Fibroblast of skin of left quadriceps (primary cell): ENCODE results near the gene LHFPL3.
"Not testable (repeated sequence)": the region's sequence is repeated elsewhere in the genome, so short reads cannot be mapped to it uniquely, and the experiment has no call there.

ENCODE experiments used
- DNase-seq, 2 experiments: peaks; one replicate each; pipeline ENCODE4 v3.0.0-alpha.2; 2013; ENCODE audit warnings: low read depth in 2 of 2

LHFPL3 gene

DNA sequence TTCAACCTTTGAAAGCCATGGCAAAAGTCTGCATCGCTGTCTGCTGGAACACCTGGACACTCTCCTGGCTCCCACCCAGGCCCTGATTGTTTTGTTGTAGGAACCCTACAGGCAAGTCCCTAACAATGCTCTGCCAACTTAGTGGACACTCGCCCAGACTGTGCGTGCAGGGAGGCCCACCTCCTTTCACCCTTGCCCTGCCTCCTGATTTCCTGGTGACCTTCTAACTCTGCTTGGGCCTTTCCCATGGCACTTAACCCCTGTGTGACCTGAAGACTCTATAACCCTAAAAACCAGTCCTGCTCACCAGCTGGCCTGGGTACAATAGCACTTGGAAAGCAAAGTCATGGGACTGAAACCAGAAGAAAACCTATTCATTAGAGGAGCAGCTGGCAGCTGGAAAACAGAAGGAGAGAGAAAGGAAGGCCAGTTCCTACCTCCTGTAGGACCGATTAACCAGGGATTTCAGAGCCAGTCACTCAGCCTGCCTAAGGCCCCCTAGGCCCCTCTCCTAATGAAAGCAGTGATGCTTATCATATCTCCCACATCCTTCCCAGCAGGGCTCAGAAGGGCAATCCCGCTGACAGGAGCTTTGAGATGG lies 602.9 kb downstream of the LHFPL3 start:
- no peak for DNase-seq

DNA sequence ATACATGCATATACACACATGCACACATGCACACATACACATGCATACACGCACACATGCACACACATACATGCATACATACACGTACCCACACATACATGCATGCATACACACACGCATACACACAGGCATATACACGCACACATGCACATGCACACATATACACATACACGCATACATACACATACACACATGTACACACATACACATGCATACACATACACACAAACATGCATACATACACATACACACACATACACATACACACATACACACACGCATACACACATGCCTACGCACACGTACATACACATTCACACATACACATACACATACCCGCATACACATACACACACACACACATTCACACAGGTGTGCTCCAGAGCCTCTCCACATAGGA lies 604.6 kb downstream of the LHFPL3 start:
- no peak for DNase-seq

DNA sequence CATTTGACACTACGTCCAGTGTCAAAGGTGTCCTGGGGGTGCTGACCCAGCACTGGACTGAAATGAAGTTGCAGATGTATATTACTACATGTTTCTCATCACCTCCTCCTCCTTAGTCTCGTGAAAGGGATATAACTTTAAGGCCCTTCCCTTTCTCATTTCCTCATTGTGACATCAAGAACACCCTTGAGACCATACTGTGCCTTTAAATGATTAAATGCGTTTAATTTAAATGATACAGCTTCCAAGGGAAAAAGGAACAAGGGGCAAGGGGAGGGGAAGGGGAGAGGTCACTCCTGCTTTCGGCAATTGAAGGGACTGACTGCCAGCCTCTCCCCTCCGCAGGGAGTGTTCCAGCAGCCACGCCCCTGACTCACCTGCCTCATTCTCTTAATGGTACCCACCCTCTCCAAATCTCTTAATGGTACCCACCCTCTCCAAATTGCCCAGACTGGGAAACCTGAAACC lies 605.2 kb downstream of the LHFPL3 start:
- DNase-seq = no peak

DNA sequence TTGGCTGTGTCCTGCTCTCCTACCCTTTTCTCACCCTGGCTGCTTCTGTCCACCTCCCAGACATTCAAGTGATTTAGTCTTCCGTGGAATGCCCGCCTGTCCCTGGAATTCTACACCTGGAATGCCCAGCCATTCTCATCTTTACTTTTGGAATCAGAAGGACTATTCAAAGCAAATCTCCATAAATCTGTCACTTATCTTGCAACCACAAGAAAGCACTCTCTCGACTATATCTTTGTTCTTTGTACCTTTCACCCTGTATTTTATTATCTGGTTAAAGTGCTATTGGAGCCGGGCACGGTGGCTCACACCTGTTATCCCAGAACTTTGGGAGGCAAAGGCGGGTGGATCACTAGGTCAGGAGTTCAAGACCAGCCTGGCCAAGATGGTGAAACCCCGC lies 606.3 kb downstream of the LHFPL3 start:
- DNase-seq = no peak

DNA sequence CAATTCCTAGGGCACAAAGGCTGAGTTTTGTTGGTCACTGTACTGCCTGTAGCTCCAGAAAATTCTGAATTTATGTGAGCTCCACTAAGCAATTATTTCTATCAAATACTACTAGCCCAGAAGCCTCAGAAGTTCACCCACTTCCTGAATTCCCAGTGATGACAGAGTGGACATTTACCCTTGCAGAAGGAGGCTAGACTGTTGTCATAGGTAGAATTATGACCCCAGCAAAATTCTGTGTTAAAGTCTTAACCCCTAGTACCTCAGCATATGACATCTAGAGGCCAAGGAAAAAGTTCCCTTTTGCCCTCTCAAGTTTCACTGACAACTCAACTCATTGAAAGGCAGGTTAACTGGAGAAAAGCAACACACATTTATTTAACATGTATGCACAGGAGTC lies 606.9 kb downstream of the LHFPL3 start:
- DNase-seq = no peak

DNA sequence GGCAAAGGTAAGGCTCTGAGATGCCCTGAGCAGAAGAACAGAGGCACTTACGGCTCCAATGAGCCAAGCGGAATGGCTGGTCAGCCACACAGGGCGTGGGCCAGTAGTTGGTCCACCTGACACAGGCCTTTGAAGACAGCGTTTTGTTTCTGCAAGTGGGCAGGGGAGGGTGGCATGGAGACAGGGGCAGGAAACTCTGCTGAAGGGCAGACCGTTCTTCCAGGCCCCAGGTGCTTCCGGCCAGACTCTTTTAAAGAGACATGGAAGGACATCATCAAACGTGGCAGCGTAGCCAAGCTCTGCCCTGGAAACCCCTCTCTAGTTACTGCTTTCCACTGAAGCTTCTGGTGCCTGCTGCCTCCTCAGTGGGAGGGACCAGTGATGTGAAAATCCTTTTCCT lies 608.1 kb downstream of the LHFPL3 start:
- no peak for DNase-seq

DNA sequence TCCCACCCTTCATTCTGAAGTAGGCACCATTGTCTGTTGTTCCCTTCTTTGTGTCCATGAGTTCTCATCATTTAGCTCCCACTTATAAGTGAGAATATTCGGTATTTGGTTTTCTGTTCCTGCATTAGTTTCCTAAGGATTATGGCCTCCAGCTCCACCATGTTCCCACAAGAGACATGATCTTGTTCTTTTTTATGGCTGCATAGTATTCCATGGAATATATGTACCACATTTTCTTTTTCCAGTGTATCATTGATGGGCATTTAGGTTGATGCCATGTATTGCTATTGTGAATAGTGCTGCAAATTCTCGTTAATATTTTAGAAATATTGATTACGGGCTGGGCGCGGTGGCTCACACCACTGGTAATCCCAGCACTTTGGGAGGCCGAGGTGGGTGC lies 609.1 kb downstream of the LHFPL3 start:
- not testable (repeated sequence) for DNase-seq

DNA sequence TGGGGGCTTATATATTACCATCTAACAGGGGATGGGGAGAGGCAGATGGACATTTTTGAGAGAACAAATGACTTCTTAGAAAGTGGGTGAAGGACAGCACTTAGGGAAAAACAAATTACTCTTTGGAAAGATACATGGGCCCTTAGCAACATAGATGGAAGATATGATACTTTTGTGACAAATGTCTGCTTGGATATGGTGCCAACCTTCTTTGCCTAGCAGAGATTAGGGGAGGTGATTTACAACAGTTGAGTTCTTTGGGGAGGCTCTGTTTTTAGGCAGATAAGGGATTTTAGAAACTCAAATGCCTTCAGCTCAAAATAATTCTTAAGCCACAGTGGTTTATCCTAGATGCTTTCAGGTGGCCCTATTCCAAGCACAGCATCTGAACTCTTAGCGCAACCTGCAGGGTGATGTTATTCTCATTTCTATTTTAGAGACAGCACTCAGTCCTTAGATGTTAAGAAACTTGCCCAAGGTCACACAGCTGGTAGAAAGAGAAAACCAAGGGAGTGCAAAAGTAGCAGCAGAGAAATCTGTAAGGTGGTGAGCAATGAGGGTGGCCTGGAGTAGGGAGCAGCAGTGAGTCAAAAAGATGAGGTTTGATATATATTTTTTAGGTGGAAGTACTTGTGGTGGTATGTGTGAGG lies 610.5 kb downstream of the LHFPL3 start:
- DNase-seq = no peak

DNA sequence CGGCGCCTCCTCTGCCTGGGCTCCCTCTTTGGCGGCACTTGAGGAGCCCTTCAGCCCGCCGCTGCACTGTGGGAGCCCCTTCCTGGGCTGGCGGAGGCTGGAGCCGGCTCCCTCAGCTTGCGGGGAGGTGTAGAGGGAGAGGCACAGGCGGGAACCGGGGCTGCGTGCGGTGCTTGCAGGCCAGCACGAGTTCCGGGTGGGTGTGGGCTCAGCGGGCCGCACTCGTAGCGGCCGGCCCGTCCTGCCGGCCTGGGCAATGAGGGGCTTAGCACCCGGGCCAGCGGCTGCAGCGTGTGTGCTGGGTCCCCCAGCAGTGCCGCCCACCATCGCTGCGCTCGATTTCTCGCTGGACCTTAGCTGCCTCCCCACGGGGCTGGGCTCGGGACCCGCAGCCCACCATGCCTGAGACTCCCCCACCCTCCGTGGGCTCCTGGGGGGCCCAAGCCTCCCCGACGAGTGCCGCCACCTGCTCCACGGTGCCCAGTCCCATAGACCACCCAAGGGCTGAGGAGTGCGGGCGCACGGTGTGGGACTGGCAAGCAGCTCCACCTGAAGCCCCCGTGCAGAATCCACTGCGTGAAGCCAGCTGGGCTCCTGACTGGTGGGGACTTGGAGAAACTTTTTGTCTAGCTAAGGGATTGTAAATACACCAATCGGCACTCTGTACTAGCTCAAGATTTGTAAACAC lies 611.8 kb downstream of the LHFPL3 start:
- DNase-seq = no peak

DNA sequence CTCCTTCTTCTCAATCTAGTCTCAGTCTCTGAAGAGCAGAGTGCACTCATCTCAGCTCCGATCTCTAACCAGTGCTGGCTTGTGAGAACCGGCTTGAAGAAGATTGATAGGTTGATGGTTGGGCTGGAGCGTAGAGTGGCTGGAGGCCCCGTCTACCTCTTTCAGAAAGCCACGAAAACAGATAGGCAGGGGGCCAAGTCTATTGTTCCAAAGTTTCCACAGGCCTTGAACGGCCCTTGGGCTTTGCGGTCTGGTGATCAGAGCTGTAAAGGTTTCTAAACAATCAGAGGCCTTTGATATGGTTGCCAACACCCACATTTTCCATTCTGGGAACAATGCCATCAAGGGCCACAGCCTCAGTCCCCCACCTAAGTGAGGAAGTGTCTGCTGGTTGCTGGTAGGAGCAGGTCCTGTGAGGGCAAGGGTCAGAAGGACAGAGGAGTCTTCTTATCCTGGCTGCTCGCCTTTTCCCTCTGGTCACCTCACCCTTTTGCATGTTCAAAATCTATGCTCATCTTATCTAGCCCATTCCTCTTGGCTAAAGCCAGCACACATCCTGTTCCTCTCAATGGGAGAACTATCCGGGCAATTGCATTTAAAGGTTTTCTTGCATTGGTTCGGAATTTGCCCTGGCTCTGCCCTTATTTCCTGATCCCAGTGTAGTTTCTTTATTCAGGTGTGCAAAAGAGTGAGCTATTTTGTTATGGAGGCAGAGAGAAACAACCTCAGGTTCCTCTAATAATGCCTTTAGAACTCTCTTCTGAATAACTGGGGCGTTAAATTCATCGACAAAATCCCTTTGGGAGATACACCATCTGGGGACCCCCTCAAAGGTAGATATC lies 615.3 kb downstream of the LHFPL3 start:
- DNase-seq = no peak

DNA sequence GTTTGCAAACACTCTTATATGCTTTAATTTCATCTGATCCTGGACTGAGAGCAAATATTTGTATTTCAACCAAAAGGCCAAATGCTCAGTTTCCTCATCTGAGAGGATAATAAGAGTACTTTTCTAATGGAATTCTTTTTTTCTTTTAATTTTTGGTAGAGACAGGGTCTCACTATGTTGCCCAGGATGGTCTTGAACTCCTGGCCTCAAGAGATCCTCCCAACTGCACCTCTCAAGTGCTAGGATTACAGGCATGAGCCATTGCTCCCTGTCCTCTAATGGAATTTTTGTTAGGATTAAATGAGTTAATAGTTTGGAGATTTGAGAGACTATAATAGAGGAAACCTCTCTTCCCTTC lies 617.2 kb downstream of the LHFPL3 start:
- no peak for DNase-seq

DNA sequence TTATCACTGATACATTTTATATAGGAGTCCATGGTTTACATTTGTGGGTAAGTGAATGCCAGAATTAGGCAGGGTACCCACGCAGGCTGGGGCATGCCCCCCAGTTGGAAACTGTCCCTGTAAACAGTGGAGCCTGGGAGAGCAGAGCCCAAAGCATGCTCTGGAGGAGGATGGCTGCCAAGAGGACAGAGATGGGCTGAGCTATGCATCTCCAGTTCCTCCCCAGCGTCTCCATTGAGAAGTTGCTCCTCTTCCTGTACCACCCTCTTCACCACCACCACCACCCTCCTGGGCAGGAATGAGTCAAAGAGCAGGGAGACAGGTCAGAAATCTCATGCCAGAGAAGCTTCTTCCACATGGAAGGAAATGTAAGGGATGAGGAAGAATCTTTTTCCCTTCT lies 617.9 kb downstream of the LHFPL3 start:
- no peak for DNase-seq

DNA sequence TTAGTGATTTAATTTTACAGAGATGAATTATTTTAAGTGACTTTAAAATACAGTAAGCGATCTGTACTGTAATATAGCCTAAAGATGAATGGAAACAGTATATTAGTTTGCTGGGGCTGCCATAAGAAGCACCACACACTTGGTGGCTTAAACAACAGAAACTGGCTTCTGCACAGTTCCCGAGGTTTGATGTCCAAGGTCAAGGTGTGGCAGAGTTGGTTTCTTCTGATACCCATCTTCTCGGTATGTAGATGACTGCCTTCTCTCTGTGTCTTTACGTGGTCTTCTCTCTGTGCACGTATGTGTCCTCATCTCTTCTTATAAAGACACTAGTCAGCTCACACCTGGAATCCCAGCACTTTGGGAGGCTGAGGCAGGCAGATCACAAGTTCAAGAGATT lies 621.6 kb downstream of the LHFPL3 start:
- no peak for DNase-seq

DNA sequence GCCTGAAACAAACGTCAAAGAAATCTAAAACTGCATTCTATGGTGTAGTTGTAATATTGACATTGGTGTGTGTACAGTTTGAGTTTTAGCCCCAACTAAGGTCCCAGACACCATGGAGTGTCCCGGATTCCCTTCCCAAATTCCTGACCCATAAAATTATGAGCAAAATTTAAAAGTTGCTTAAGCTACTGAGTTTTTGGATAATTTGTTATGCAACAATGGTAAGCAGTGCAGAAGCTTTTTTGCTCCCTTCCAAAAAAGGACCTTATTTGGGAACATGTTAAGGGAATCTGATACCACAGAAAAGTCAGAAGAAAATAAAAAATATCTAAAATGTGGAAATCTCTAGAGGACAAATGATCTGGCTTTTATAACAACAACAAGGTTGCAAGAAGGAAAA lies 622.4 kb downstream of the LHFPL3 start:
- no peak for DNase-seq

DNA sequence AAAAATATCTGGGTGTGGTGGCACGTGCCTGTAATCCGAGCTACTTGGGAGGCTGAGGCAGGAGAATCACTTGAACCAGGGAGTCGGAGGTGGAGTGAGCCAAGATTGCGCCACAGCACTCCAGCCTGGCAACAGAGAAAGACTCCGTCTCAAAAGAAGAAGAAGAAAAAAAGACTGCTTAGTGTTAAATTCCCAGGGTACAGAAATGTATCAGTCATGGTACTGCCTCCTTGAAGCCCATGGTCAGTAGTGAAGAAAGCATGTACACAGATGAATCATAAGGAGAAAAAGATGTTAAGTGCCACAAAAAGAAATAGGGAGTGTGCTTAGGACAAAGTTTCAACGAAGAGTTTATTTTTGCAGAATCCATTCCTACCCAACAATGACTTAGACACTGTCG lies 623.1 kb downstream of the LHFPL3 start:
- DNase-seq = no peak

DNA sequence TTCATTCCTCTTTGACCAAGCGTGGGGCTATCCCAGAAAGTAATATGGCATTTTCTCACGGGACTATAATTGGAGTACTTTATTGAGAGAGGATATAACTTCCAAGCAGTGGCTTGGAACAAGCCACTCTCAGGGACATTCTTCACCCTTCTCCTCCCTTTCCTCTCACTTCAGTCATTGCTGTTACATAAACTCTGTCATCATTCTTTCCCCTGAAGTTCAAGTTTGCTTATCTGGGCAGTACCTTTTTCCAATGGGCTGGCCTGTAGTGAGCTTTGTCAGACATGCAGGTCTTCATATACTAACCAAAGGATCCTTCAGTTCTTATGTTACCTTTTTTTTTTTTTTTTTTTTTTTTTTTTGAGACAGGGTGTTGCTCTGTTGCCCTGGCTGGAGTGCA lies 626.9 kb downstream of the LHFPL3 start:
- no peak for DNase-seq
